PFSK-1 (cell line): ENCODE measurements around the gene TRA2B.

ENCODE experiments used
- FOXP2 ChIP-seq: optimal IDR thresholded peaks from 2 replicates; pipeline ENCODE3; 2011; ENCODE audit warnings: borderline replicate concordance, control low read depth, inconsistent platforms; ENCODE audit not compliant: insufficient read depth; ENCODE audit errors: extremely low read length, extremely low read depth
- POLR2AphosphoS5 ChIP-seq: IDR thresholded peaks from 2 replicates; pipeline ENCODE4 v1.6.1; 2012; ENCODE audit warnings: low read depth, mild to moderate bottlenecking, control low read depth, low read length, moderate library complexity
- REST ChIP-seq, 2 experiments: IDR thresholded peaks; 2 replicates each; pipeline versions ENCODE4 v1.6.1 to v1.8.0; 2011 to 2012; ENCODE audit warnings: low read depth in 2 of 2, low read length in 2 of 2, control low read depth in 1 of 2, inconsistent platforms in 1 of 2, mild to moderate bottlenecking in 1 of 2, moderate library complexity in 1 of 2; ENCODE audit not compliant: insufficient read depth in 1 of 2
- SIN3A ChIP-seq: IDR thresholded peaks from 2 replicates; pipeline ENCODE4 v1.6.1; 2012; ENCODE audit warnings: mild to moderate bottlenecking, low read length, moderate library complexity, borderline replicate concordance; ENCODE audit not compliant: insufficient read depth
- TAF1 ChIP-seq: IDR thresholded peaks from 2 replicates; pipeline ENCODE4 v1.6.1; 2012; ENCODE audit warnings: low read length, control low read depth, borderline replicate concordance; ENCODE audit not compliant: insufficient read depth

GRCh38 chr3:185942907-185943759 lies 5.3 kb upstream of the TRA2B start:
- TF ChIP-seq POLR2AphosphoS5 (no peak), TAF1 (no peak), REST (IDR thresholded peaks at IDR 0.05; ENCODE audit: insufficient read depth in 1 of 2, low read depth in 2 of 2, low read length in 2 of 2) (no peak), SIN3A (no peak), FOXP2 (no peak)
